Measurements from ENCODE around the gene SLITRK3.
"Not testable (repeated sequence)": the region's sequence is repeated elsewhere in the genome, so short reads cannot be mapped to it uniquely, and the experiment has no call there.

The SLITRK3 gene

GRCh38 chr3:165192610-165193192 lies 3.5 kb downstream of the SLITRK3 start:
- no peak for DNase-seq (ENCODE audit: low read depth)

- DNase-seq (ENCODE audit: low read depth): no peak
Measured at GRCh38 chr3:165191491-165191890, 4.7 kb downstream of the SLITRK3 start.

- no peak for DNase-seq (ENCODE audit: low read depth)
Measured at GRCh38 chr3:165188452-165188851, 7.7 kb downstream of the SLITRK3 start.

- no peak for DNase-seq (ENCODE audit: low read depth)
Measured at GRCh38 chr3:165185707-165186327, 10.4 kb downstream of the SLITRK3 start.

GRCh38 chr3:165181556-165181955 lies 14.6 kb downstream of the SLITRK3 start:
- DNase-seq (ENCODE audit: low read depth): no peak

GRCh38 chr3:165170236-165170635 lies 25.9 kb downstream of the SLITRK3 start:
- DNase-seq (ENCODE audit: low read depth): no peak

- DNase-seq (ENCODE audit: low read depth): no peak
Measured at GRCh38 chr3:165169368-165169767, 26.8 kb downstream of the SLITRK3 start.

- no peak for DNase-seq (ENCODE audit: low read depth)
Measured at GRCh38 chr3:165162883-165163282, 33.3 kb downstream of the SLITRK3 start.

GRCh38 chr3:165159760-165160421 lies 36.3 kb downstream of the SLITRK3 start:
- DNase-seq (ENCODE audit: low read depth): no peak

GRCh38 chr3:165158011-165158410 lies 38.2 kb downstream of the SLITRK3 start:
- no peak for DNase-seq (ENCODE audit: low read depth)

- DNase-seq (ENCODE audit: low read depth): no peak
Measured at GRCh38 chr3:165156757-165157420, 39.3 kb downstream of the SLITRK3 start.

GRCh38 chr3:165148876-165149441 lies 47.2 kb downstream of the SLITRK3 start:
- DNase-seq (ENCODE audit: low read depth): no peak

- DNase-seq (ENCODE audit: low read depth): no peak
Measured at GRCh38 chr3:165144271-165144670, 51.9 kb downstream of the SLITRK3 start.

GRCh38 chr3:165139918-165140317 lies 56.3 kb downstream of the SLITRK3 start:
- DNase-seq (ENCODE audit: low read depth): not testable (repeated sequence)

All from activated T-cell treated with anti-CD3 and anti-CD28 coated beads for 24 hours (primary cell).